NCI-H128 (cell line): ENCODE results near the gene IRGC.
"Not testable (repeated sequence)": the region's sequence is repeated elsewhere in the genome, so short reads cannot be mapped to it uniquely, and the experiment has no call there.

Source experiments
- DNase-seq: peaks from one replicate; lab custom pipeline; 2025; ENCODE audit not compliant: unreplicated experiment; lab: John Stamatoyannopoulos, UW

Gene IRGC, protein sequence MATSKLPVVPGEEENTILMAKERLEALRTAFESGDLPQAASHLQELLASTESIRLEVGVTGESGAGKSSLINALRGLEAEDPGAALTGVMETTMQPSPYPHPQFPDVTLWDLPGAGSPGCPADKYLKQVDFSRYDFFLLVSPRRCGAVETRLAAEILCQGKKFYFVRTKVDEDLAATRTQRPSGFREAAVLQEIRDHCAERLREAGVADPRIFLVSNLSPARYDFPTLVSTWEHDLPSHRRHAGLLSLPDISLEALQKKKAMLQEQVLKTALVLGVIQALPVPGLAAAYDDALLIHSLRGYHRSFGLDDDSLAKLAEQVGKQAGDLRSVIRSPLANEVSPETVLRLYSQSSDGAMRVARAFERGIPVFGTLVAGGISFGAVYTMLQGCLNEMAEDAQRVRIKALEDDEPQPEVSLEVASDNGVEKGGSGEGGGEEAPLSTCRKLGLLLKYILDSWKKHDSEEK

DNA sequence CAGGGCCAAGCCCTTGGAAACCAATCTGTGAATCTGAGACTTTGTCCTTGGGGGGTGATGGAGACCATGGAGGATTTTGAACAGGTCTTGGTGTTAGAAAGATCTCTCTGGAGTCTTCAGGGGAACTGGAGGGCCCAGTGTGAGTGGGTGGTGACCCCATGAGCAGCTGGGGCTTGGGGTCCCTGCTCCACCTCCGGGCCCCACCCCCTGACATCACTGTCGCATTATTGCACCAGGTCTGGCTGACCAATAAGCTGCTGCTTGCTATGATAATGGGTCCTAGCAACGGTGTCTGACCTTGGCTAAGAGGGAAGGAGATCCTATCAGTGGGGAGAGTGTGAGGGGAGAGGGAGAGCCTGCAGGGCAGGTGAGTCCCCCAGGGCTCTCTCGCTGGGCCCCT lies at the start of gene IRGC:
Gene IRGC (plus strand): TSS at position 301 of the 400 bp plus-strand sequence. CDS start 2,483 bp downstream, outside the sequence.
- no peak for DNase-seq

DNA sequence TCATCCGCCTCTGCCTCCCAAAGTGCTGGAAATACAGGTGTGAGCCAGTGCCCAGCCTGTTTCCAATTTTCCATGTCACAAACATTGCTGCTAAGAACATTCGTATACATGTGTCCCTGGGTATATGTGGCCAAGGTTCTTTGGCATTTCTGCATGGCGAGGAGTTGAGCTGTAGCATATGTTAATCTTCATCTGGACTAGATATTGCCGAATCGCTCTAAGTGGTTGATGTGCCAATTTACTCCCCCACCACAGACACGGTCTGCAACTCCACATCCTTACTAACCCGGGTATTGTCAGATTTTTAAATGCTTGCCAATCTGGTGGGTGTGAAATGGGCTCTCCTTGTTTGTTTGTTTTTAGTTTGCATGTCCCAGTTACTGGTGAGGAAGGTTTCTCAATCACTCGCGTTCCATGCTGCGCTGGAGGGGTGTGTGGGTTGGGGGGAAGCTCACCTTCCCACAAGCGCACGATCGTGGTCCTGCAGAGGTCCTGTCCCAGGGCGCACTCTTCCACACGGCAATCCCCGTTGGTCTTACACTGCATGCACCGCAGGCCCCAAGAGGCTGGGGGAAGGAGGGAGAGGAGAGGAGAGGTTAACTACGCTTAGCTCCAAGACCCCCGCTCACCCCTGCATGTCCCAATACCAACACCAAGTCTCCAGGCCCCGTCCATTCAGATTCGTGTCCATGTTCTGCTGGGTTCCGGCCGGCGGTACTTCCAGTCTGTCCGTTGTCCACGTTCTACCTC lies 48.6 kb upstream of the IRGC start:
- DNase-seq: no peak

DNA sequence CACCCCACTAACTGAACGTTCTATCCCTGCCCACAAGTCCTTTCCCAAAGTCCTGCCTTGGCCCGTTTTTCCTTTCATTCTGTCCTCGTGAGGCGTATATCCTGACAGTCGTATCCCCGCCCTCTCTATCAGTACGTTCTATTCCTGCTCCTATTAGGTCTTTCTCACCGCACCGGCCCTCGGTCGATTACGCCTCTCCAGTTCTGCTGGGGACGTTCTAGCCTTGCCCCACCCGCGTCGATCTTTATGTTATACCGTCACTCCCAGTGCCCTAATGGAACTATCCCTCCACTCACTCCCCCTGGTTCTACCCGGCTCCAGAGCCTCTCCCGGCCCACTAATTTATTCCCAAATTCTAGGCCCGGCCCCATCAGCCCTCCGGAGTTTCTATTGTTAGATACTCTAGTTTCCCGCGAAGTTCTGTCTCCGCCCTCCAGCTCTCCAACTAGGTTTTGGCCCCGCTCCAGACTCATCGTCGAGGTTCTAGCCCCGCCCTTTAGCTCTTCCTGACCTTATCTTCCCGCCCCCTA lies 47.9 kb upstream of the IRGC start:
- DNase-seq: peak; percentile 95

DNA sequence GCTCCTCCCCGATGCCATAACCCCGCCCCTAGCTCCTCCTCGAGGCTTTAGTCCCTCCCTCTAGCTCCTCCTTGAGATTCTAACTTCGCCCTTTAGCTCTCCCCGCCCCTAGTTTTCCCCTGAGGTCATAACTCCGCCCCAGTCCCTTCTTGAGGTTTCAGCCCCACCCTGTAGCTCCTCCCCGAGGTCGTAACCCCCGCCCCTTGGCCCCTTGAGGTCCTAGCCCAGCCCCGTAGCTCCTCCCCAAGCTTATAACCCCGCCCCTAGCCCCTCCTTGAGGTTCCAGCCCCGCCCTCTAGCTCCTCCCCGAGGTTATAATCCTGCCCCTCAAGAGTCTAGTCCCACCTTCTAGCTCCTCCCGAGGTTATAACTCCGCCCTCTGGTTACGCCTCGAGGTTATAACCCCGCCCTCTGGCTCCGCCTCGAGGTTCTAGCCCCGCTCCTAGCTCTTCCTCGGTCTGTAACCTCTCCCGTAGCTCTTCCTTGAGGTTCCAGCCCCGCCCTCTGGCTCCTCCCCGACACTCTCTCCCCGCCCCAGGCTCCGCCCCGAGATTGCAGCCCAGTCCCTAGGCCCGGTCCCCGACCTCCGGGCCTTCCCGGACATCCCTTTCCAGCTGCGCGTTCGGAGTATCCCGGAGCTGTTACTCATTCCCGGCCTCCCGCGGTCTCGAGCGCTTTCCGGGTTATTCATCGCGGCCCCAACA lies 47.3 kb upstream of the IRGC start:
- DNase-seq: peak; percentile 92

DNA sequence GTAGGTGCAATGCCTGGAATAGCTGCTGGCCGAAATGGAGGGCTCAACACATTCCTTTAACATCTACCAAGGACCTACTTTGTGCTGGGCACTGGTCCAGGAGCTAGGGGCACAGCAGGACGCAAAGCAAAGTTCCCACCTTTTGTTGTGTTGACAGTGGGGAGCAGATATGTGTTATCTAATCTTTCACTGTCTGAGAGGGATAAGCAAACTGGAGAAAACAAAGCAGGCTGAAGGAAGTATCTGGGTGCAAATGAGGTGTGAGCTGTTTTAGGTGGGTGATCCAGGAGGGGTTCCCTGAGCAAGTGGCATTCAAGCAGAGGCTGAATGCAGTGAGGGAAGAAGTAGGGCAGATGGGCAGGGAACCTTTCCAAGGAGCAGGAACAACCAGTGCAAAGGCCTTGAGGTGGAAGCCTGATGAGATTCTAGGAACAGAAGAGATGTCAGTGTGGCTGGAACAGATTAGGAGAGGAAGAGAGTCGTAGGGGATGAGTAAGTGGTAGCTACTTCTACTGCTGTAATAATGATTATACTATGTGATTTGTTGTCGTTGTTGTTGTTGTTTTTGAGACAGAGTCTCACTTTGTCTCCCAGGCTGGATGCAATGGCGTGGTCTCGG lies 43.7 kb upstream of the IRGC start:
- DNase-seq: no peak

DNA sequence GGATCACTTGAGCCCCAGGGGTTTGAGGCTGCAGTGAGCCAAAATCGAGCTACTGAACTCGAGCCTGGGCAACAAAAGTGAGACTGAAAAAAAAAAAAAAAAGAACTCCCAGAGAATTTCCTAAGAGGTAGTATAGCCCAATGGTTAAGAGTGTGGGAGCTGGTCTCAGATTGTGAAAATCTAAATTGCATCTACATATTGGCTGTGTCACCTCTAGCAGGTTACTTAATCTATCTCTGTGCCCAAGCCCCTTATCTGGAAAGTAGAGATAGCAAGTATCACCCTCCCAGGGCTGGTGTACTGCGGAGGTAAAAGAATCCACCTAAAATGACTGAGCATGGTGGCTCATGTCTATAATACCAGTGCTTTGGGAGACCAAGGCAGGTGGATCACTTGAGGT lies 42.2 kb upstream of the IRGC start:
- DNase-seq: no peak

DNA sequence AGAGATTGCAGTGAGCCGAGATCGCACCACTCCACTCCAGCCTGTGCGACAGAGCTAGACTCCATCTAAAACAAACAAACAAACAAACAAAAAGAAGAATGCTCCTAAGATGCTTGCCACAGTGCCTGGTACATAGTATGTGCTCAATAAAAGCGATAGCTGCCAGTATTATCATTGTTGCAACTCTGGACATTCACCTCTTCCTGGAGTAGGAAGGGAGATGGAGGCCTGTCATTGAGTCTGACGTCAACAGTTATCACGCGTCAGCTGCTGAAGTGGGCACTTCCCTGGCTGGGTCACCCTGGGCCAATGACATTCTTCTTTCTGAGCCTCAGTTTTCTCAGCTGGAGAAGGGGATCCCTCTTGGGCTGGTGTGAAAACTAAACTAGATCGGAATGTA lies 41.7 kb upstream of the IRGC start:
- no peak for DNase-seq

DNA sequence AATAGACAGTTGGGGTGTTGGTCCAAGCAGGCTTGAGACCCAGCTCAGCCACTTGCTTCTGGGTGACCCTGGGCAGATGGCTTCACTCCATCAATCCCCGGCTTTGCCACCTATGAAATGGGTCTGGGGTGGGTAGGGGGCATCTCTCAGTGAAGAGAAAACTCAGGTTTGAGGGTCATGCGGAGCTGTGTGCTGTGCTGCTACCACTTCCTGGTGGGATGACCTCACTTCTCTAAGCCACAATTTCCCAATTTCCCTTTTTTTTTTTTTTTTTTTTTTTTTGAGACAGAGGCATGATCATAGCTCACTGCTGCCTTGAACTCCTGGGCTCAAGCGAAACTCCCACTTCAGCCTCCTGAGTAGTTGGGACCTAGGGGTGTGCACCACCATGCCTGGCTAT lies 41.3 kb upstream of the IRGC start:
- no peak for DNase-seq

DNA sequence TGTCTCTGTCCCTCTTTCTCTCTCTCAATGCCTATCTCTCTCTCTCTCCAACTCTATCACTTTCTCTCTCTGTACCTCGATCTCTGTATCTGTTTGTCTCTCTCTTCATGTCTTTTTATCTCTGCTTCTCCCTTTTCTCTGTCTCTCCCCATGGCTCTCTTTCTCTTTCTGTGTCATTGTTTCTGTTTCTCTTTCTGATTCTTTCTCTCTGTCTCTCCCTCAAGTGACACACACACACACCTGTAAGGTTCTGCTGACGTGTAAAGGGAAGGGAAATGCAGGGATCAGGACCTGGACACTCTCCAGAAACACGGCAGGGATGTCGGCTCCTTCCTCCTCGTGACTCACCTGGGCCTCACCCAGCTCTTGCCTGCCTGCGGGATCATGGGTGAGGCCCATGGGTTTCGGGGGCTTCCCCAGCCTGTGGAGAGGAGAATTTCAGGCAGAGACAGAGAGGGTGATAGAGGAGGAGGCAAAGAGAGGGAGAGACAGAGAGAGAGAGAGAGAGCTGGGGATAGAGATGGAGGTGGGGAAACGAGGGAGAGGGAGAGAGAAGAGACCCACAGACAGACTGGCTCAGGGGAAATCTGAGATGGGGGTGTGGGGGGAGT lies 40.5 kb upstream of the IRGC start:
- DNase-seq: no peak

DNA sequence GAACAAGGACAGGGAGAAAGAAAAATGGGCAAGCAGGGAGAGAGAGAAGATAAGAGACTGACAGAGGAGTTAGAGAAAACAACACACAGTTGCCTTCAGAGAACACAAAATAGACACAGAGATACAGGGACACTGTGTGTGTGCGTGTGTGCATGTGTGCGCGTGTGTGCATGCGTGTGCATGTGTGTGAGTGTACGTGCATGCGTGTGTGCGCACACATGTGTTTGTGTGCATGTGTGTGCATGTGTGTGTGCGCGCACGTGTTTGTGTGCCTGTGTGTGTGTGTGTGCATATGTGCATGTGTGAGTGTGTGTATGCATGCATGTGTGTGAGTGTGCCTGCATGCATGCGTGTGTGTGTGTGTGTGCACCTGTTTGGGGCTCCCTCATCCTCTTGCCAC lies 40.0 kb upstream of the IRGC start:
- DNase-seq: no peak

DNA sequence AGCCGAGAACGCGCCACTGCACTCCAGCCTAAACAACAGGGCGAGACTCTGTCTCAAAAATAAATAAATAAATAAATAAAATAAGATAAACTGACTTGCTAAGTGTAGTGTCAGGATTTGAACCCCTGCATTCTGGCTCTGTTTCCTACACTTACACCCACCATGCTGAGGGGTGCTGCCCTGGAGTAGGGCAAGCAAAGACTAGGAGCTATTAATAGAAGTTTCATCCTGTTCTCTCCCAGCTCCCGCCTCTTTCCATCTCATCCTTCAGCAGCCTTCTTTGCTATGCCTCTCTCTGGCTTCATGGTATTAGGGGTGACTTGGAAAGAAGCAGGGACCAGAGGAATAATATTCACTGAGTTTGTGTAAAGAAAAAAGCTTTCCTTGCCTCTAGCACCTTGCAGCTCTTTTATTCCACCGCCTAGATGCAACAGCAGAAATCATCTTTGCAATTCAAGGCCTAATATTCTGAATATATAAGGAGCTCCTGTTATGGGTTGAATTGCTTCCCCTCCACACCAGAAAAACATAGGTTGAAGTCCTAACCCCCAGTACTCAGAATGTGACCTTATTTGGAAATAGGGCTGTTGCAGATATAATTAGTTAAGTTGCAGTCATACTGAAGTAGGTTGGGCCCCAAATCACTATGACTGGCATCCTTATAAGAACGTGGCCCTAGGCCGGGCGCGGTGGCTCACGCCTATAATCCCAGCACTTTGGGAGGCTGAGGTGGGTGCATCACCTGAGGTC lies 37.2 kb upstream of the IRGC start:
- DNase-seq: no peak

DNA sequence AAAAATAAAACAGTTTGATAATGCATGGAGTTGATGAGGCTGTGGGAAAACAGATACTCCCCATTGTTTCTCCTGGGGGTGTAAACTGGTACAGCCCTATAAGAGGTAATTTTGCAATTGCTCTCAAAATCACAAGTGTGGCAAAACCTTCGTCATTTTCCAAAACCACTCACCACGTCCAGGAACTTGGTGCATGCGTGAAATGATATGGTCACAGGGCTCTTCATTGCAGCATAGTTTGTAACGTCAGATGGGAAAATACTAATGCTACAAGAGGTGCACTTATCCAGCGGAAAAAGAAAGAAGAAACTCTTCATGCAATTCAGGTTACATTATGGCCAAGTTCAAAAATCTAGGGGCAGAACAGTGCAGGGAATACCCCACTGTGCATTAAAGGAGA lies 34.1 kb upstream of the IRGC start:
- DNase-seq: no peak

DNA sequence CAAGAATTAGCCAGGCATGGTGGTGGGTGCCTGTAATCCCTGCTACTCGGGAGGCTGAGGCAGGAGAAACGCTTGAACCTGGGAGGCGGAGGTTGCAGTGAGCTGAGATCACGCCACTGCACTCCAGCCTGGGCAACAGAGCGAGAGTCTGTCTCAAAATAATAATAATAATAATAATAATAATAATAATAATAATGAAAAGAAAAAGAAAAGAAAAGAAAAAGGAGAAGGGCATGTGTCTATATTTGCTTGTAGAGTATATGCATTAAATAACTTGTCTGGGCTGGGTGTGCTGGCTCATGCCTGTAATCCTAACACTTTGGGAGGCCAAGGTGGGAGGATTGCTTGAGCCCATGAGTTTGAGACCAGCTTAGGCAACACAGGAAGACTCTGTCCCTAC lies 33.6 kb upstream of the IRGC start:
- DNase-seq: not testable (repeated sequence)

DNA sequence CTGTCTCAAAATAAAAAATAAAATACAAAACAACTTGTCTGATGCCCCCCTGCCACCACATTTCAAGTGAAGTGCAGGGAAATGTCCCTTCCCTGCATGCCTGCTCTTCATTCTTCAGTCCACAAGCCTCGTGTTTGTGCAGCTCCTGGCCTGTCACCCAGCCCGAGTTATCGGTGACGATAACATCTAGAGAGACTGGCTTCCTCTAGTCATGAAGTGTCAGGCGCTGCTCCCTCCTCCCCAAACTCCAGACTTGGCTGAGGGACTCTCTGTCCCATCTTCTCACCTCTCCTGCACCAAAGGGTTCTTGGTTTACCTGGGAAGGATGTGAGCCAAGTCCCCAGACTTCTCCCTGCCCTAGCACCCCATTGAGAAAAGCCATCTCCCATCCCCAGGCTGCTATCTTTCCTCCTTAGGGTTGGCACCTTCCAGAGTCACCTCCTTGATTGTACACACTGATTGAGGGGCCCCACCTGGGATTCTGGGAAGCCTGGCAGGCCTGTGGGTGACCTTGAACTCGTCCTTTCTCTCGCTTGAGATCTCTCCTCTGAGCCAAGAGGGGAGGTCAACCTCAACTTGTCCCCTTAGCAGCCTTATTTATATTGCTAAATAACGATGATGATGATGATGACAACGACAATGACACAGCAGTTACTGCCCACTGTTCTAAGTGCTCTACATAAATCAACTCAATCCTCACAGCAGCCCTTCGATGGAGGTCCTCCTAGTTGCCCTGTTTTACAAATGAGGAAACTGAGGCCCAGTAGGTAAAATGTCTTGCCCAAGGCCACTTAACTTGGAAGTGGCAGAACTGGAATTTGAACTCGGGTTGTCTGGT lies 32.8 kb upstream of the IRGC start:
- no peak for DNase-seq

DNA sequence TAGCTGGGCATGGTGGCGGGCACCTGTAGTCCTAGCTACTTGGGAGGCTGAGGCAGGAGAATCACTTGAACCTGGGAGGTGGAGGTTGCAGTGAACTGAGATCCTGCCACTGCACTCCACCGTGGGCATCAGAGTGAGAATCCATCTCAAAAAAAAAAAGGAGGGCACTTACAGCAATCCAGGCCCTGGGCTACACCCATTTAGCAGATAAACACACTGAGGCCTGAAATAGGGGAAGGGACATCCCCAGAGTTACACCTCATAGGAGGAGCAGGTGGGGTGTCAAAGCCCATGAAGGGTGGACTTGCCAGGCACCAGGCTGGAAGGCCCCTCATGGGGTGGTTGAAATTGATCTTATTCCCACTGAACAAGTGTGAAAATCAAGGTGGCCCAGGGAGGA lies 32.0 kb upstream of the IRGC start:
- no peak for DNase-seq

DNA sequence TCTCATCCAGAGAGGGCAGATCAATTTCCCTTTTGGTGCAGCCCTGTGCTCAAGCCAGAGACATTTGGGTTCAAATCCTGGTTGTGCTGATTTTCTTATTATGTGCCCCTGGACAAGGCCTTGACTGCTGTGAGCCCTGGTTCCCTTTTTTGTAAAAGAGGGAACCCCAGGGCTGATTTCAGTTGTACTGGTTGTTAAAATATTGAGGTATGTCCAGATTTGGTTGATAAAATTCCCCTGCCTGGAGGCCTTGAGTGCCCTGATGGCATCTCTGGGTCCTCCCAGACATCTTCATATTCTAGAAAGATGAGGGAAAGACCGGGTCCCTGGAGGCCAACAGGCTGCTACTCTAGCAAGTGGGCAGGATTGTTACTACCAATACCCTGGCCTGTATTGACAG lies 31.6 kb upstream of the IRGC start:
- no peak for DNase-seq

DNA sequence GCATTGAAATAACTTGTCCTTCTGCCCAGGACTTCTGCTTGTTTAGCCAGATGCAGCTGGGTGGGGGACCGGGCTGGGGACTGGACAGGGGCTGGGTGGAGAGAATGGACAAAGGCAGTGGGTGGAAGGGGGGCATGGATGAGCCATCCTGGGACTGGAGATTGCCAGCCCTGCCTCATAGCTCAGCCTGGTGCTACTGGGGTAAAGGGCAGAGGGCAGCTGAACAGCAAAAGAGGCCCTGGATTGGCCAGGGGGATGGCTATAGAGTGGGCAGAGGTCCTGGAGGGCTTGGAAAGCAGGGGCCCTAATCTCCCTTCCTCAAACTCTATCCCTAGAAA lies 28.2 kb upstream of the IRGC start:
- DNase-seq: no peak

DNA sequence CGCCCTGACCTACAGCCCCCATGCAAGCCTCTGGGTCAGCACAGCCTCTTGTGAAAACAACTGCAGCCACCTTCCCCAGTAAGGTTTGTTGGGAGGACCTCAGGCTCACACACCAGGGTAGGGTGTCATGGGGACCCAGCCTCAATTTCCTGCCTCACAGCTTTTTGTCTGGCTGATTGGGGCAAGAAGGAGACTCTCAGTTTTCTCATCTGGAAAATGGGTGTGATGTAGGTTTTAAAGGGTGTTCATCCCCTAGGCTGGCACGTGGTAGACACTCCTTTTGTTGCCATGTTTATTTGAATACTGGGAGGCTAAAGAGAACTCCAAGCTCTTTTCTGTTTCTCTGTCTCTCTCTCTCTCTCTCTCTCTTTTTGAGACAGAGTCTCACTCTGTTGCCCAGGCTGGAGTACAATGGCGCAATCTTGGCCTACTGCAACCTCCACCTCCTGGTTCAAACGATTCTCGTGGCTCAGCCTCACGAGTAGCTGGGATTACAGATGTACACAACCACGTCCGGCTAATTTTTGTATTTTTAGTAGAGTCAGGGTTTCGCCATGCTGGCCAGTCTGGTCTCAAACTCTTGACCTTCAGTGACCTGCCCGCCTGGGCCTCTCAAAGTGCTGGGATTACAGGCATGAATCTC lies 27.7 kb upstream of the IRGC start:
- DNase-seq: no peak

DNA sequence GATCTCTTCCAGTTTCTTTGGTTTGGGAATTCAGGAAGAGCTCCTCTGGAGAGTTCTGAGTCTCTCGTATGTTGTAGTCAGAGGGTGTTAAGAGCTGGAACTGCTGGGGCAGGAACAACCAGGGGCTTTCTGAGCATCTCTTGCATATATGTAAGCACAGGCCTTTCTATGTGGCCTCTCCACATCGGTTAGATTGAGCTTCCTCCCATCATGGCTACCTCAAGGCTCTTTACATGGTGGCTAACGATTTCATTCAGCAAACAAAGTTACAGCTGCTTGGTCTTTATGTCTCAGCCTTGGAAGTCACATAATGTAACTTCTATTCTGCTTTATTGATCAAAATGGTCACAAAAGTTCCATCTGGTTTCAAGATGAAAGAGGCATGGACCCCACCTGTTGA lies 25.4 kb upstream of the IRGC start:
- DNase-seq: no peak
